ENCODE measurements around the gene PRLR.

GRCh38 chr5:35095366-35095765, 134.9 kb downstream of the PRLR start:
- TF ChIP-seq, protein P1, sequence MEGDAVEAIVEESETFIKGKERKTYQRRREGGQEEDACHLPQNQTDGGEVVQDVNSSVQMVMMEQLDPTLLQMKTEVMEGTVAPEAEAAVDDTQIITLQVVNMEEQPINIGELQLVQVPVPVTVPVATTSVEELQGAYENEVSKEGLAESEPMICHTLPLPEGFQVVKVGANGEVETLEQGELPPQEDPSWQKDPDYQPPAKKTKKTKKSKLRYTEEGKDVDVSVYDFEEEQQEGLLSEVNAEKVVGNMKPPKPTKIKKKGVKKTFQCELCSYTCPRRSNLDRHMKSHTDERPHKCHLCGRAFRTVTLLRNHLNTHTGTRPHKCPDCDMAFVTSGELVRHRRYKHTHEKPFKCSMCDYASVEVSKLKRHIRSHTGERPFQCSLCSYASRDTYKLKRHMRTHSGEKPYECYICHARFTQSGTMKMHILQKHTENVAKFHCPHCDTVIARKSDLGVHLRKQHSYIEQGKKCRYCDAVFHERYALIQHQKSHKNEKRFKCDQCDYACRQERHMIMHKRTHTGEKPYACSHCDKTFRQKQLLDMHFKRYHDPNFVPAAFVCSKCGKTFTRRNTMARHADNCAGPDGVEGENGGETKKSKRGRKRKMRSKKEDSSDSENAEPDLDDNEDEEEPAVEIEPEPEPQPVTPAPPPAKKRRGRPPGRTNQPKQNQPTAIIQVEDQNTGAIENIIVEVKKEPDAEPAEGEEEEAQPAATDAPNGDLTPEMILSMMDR (IDR thresholded peaks at IDR 0.05; ENCODE audit: low read length): no peak
- TF ChIP-seq EZH2 (optimal IDR thresholded peaks at IDR 0.05; ENCODE audit: low read depth, low read length) (no peak), EZH2phosphoT487 (IDR thresholded peaks at IDR 0.05; ENCODE audit: low read length) (no peak)

All from MM.1S (cell line).